AML-193 (cell line): Measurements from ENCODE around the gene PAPSS1.
"Not testable (repeated sequence)": the region's sequence is repeated elsewhere in the genome, so short reads cannot be mapped to it uniquely, and the experiment has no call there.

Experiments used
- DNase-seq, 2 experiments: peaks; one replicate each; lab custom pipeline; 2025; lab: John Stamatoyannopoulos, UW

PAPSS1 gene

DNA sequence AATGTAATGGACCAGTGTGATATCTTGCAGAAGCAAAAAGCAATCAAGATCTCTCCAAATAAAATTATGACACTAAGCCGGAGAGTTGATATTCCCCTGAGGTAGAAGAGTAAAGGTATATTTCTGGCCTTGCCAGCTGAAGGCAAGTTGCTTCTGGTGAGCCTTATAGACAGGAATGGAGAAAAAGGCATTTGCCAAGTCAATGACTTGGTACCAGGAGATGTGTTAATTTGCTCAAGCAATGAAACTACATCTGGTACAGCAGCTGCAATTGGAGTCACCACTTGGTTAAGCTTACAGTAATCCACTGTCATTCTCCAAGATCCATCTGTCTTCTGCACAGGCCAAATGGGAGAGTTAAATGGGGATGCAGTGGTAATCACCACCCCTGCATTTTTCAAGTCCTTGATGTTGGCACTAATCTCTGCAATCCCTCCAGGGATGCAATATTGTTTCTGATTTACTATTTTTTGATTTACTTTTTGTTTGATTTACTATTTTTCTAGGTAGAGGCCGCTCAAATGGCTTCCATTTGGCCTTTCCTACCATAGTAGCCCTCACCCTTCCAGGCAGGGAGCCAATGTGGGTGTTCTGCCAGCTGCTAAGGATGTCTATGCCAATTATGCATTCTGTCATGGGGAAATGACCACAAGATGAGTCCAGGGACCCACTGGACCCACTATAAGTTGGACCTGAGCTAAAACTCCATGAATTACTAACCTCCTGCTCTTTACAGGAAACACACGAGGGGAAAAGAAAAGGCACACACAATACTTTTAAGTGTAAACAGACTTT, 6.3 kb upstream of the PAPSS1 start:
- DNase-seq = not testable (repeated sequence)

DNA sequence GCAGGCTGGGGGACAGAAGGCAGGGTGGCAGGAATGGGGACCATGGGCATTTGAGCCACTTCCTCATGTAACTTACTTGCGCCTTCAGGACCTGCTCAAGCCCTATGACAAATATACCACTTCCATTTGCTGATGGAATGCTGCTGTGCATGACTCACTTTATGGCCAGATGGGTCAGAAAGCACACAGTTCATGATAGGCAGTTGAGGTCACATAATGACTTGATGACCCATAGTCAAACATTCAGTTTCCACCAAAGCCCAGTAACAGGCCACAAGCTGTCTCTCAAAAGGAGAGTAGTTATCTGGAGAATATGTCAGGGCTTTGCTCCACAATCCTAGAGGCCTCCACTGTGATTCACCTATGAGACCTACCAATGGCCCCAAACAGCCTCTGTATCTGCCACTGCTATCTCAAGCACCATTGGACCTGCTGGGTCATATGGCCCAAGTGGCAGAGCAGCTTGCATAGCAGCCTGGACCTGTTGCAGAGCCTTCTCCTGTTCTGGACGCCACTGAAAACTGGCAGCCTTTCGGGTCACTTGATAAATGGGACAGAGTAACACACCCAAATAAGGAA, 5.3 kb upstream of the PAPSS1 start:
- no peak for DNase-seq

DNA sequence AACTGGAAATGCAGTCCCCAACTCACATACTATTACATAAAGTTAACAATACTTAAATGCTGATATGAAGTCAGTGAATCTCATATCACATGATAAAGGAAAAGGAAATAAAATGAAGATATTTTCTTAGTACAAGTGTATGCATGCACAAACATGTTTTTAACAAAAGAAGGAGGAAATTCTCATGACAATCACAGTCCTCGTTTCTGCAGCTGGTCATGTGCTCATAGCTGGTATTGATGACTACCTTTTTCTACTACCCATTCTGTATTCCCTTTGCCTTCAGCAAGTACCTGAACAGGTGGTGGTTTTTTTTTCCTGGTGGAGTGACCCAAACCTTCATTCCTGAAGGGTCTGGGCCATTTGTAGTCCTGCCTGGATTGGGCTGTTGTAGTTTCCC, 3.3 kb upstream of the PAPSS1 start:
- DNase-seq = not testable (repeated sequence)

DNA sequence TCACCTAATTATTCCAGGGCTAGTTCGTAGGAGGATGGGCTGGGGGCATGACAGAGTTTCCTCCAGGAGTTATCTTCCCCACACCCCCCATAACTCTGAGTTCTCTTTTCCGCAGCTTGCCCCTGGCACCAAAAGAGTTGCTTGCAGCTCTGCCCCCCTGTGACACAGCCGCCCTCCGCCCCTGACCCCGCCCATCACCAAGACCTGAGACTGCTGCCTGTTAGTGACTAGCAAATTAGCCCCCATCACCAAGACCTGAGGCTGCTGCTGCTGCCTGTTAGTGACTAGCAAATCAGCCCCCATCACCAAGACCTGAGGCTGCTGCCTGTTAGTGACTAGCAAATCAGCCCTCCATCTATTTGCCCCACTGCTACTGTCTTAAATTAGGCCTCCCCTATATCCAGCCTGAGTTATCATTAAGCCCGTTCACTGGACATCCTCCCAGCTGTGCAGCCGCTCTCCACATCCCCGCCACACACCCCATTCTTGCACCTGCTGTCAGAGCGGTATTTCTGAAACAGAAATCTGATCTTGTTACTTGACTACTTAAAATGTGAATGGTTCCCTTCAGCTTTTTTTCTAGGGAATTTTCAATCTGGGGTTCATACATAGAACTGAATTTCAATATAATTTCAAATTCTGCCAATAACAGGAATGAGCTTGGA, 1.5 kb upstream of the PAPSS1 start:
- no peak for DNase-seq

DNA sequence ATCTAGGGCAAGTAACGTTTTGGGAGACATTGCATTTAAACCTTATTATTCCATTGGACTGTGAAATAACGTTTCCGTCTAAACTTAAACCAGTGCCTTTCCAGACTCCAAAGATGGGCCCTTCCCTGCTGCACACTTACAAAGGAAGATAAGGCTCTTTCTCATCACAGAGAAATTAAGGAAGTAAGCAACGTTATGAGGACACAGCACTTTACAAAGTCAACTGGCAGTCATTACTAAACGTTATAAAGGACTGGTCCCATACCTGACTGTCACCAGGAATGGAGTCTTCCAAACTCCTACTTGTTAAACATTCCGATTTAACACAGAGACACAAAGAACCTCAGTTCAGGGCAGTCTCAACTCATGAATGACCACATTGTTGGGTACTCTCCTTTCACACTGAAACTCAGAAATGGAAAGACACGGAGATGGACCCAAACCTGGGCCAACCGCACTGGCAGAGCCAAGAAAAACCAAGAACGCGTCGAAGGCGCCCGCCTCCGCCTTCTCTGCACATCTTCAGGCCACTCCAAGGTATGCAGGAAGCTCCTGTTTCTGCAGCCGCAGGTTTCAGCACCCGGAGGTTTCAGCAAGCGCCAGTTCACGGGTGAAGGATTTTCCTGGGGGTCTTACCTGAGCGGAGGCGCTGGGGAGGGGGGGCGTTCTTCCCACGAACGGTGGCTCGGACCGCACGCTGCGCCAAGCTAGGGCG, 670 bp downstream of the PAPSS1 start:
- peak; percentile 54 to 58 for DNase-seq

DNA sequence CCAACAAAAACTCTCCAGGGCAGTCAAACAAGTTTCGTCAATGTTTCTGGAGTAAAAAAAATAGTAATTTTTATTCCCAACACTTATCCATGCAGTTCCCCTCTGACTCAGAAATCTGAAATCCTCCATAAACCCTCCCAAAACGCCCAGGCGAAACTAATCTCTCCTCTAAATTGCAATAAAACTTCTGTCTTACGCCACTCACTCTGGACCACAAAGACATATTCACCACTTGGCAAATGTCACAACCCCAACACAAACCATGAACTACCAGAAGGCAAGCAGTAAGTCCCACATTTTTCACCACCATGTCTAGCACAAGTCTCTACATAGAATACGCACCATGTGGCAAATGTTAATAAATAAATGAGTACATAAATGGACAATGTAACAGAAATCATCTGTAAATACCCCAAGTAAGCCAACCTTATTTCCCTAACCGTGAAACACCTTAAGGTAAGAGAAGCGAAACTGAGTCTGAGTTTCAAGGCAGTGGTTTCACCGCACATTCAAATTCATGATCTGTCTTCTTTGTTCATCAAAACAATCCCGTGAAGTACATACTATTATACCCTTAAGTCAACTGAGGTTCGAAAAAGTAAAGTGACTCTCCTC, 1.6 kb downstream of the PAPSS1 start:
- DNase-seq = peak; percentile 52 to 68

DNA sequence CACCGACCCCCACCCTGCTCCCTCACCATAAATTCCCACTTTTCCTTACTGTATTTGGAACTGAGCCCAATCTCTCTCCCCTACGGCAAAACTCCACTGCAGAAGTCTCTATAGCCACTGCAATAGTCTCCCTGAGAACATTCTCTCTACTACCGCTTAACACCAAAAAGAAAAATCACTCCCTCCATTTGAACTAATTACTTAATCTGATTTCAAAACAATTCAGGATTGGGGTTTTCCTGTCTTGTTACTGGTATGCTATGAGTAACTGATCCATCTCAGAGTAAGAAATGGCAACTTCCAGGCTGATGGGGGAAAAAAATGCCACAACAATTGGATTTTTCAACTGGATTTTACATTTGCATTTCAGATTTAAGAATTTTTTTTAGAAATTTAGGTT, 5.8 kb downstream of the PAPSS1 start:
- no peak for DNase-seq

DNA sequence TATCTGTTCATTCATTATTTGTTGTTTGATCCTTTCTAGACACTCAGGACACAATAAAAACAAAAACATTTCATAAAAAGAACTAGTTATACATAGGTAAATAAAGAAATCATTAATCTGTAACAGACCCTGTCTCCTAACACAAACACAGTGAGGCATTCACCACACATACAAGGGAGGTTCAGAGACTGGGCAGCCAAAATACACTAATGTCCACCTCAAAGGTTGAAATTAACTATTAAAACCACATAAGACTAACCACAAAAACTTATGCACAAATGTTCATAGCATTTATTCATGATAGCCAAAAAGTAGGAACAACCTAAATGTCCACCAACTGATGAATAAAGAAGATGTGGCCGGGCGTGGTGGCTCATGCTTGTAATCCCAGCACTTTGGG, 7.8 kb downstream of the PAPSS1 start:
- DNase-seq = no peak

DNA sequence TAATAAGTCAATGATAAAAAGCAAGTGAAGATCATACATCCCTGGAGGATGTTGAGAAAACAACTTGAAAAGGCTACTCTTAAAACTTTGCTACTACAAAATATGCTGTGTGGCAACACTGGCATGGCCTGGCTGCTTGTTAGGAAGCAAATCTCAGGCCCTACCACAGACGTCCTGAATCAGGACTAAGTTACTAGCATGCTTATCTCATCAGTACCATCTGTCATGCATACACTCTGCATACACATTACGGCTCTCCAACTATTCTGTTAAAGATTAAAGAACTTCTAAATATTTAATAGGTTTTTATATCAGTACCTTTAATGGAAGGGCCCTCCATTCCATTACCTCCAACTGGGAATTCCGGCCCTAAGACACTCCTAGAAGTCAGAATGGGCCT, 8.2 kb downstream of the PAPSS1 start:
- no peak for DNase-seq

DNA sequence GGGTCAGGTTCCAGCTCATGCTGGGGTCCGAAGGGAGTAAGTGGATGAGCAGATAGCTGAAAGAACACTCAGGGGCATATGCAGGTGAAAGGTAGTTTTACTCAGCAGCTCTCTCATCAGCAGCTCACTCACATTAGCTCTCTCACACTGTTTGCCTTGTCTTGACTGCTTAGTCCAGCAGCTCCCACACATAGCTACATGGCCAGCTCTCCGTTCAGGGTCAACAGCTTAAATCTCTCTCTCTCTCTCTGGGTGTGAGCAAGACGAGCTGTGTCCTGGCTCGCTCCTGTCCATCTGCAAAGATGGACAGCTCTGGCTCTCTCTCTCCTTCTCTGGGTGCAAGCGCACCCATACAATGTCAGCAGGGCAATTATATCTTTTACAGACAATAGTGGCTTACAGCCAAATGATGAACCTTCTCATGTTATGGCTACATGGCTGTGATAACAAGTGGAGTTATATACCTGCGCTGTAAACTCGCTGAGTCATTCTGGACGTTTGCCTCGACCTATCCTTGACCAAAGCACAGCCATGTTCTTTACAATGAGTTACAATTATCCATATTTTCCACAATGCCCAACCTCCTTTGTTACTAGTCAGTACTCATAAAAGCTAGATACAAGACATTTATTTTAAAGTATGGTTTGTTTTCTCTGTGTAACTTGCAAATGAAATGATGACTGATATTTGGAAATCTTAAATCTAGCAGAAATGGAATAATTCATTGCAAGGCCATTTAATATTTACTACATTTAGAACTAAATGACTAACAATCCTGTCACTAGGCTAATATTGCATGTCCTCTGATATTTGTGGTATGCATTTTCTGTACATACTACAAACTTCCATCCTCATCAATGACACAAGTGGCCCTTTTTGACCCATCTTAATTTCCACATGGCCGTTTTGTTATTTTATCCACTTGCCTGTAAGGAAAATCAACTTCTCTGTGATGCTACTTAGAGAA, 9.3 kb downstream of the PAPSS1 start:
- DNase-seq = no peak

DNA sequence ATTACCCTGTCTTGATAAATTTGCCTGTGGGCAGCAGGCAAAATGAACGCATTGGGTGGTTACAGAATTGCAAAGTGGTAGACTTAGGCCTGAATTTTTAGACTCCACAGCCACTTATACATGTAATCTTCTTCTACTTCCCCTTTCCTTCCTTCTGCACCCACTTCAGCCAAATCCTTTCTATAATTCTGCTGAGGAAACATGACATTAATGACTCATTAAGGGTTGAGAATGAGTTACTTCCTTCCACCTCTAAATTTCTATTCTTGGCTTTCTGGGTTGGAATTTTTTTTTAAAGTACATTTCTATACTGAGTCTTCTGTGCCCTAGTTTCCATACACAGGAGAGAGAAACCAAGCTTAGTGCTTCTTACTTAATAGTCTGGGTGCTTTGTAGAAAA, 10.1 kb downstream of the PAPSS1 start:
- DNase-seq = peak; percentile 93 to 94

DNA sequence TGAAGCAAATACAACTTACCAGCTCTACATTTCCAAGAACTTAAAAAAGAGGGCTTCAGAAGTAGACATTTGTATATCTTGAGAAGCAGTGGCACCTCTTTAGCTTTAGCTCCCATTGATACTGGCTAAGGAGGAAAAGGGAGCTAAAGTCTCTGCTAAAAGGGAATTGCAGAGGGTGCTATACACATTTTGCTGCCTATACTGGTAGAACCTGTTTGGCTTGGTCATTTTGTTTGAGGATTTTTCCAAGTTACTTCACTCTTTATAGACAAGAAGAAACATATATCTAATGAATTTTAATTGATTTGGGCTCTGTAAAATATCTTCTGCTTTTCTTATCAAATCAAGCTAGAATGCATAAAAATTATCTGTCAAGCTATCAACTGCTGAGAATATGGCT, 11.8 kb downstream of the PAPSS1 start:
- DNase-seq = no peak

DNA sequence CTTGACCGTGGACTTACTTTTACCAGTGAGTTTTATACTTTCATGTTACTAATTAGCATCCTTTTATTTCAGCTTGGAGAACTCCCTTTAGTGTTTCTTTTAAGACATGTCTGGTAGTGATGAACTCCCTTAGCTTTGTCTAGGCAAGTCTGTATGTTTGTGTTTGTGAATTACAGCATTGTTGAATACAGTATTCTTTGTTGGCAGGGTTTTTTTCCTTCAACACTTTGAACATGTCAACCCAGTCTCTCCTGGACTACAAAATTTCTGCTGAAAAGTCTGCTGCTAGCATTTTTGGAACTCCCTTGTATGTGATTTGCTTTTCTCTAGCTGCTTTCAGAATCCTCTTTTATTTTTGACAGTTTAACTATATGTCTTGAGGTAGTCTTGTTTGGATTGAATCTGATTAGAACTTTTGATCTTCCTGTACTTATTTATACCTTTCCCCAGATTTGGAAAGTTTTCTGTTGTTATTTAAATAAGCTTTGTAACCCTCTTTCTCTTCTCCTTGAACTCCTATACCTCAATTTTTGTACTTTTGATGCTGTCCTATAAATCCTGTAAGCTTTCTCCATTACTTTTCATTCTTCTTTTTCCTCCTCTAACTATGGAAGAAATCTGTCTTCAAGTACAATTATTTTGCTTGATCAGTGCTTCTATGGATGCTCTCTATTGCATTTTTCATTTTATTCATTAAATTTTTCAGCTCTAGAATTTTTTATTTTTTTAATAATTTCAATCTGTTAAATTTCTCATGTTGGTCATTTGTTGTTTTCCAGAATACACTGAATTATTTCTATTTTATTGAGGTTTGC, 14.1 kb downstream of the PAPSS1 start:
- DNase-seq = no peak

DNA sequence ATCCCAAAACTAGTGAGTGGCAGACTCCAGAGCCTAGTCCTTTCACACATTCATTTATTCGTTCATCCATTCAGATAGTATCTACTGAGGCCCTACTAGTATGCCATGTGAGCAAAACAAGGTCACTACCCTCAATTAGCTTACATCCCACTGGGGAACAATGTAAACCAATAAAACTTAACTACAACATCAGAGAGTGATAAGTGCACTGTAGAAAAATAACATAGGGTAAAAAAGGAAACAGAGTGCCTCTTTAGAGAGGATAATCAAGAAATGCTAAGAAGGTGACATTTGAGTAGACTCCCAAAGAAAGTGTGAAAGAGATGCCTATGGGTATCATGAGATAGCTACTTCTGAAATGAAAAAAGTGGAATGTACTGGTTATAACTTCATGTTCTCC, 18.5 kb downstream of the PAPSS1 start:
- no peak for DNase-seq

DNA sequence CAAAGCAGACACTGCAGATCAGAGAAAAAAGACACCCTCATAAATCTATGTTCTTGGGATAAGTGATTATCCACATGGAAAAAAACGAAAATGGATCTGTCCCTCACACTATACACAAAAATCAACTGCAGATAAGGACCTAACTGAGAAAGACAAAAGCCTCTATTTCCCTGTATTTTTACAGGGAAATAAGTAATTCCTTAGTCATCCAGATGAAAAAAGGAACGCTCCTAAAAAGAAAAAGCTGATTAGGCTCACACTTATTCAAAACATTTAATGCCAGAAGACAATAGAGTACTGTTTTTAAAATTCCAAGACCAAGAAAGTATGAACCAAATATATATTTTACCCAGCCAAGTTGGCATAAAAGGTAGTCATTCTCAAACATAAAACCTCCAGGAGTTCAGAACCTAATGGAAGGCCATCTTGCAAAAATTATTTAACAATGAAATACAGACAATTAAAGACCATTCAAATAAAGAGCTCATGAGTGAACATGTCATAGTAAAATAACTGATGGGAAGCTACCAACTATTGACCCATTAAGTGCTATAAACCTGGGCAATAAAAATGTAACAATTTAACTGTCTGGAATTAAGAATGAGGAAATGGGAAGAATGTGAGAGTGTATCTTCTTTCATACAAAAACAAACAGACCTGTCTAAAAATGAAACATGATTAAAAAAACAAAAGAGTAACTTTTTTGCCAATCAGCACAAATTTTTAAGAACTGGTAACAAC, 20.4 kb downstream of the PAPSS1 start:
- no peak for DNase-seq

DNA sequence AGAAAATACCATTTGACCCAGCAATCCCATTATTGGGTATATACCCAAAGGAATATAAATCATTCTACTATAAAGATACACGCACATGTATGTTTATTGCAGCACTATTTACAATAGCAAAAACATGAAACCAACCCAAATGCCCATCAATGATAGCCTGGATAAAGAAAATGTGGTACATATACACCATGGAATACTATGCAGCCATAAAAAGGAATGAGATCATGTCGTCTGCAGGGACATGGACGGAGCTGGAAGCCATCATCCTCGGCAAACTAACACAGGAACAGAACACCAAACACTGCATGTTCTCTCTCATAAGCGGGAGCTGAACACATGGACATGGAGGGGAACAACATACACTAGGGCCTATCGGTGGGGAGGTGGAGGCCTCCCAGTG, 23.8 kb downstream of the PAPSS1 start:
- DNase-seq = not testable (repeated sequence)

DNA sequence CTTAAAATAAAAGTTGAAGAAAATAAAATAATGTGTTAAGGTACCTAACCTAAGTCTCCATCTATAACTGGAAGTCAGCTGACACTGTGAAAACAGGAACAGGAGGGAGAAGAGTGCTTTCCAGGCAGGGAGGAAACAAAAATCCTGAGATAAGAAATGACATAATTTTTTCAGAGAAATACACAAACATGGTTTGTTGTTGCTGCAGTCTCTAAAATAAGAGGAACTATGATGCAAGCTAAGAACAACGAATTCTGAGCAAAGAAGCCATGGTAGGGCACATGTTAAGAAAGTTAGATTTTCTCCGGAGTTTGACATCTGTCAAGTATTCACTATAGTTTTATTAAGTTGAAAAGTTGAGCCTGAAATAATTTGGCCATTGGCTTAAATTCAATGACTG, 26.9 kb downstream of the PAPSS1 start:
- peak; percentile 15 to 23 for DNase-seq

DNA sequence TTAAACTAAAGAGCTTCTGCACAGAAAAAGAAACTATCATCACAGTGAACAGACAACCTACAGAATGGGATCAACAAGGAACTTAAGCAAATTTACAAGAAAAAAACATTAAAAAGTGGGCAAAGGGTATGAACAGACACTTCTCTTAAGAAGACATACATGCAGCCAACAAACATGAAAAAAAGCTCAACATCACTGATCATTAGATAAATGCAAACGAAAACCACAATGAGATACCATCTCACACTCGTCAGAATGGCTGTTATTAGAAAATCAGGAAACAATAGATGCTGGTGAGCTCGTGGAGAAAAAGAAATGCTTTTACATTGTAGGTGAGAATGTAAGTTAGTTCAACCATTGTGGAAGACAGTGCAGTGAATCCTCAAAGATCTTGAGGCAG, 27.8 kb downstream of the PAPSS1 start:
- DNase-seq = no peak

DNA sequence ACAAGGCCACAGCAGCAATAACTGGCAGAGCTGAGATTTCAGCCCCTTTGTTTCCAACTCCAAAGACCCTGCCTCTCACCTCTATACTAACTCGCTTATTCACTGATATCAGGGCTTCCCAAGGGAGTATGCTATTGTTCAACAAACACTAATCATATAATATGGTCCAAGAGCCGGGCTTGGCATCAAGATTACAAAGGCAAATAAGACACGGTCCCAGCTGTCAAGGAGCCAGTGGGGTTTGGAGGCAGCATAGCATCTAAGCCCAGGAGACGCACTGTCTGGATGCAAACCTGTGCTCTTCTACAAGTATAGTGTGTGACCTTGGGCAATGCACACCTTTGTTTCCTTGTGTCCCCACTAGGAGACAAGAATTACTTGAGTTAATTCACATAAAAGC, 28.7 kb downstream of the PAPSS1 start:
- DNase-seq = no peak
